Measurements from ENCODE around the gene CTDP1.
"Not testable (repeated sequence)": the region's sequence is repeated elsewhere in the genome, so short reads cannot be mapped to it uniquely, and the experiment has no call there.

Gene CTDP1

GRCh38 chr18:79692056-79692455 lies 12.5 kb downstream of the CTDP1 start:
- Histone ChIP-seq H3K36me3 (ENCODE audit: insufficient read depth, low read length) (peaks cover 17% of the 10 kb centered on the region; the same call in 1 of the 2 replicates), H2AFZ (ENCODE audit: low read length) (no peak overlapping the region), H3K9me2 (replicated peaks; ENCODE audit: low read depth, low read length) (no peaks in the 10 kb centered on the region), H3K9ac (ENCODE audit: low read depth, low read length, poor library complexity, severe bottlenecking) (no peak overlapping the region), H3K4me1 (ENCODE audit: insufficient read depth, low read length, poor library complexity, severe bottlenecking) (no peaks in the 10 kb centered on the region), H3K79me2 (ENCODE audit: insufficient read depth, low read length) (peaks cover 53% of the 10 kb centered on the region), H3K27me3 (ENCODE audit: insufficient read depth, low read length, poor library complexity, severe bottlenecking) (no peaks in the 10 kb centered on the region), H3K4me3 (ENCODE audit: low read length, poor library complexity, severe bottlenecking) (no peak overlapping the region), H3K9me3 (ENCODE audit: insufficient read depth, low read depth, low read length) (no peaks in the 10 kb centered on the region), H4K20me1 (ENCODE audit: insufficient read depth, low read length, poor library complexity, severe bottlenecking) (peaks cover 23% of the 10 kb centered on the region), H3K4me2 (ENCODE audit: low read depth, low read length, poor library complexity, severe bottlenecking) (no peak overlapping the region), H3F3A (ENCODE audit: low read depth) (no peaks in the 10 kb centered on the region)
- no peak for TF ChIP-seq EZH2phosphoT487 (IDR thresholded peaks at IDR 0.05; ENCODE audit: borderline replicate concordance)
- TF ChIP-seq, protein P1, sequence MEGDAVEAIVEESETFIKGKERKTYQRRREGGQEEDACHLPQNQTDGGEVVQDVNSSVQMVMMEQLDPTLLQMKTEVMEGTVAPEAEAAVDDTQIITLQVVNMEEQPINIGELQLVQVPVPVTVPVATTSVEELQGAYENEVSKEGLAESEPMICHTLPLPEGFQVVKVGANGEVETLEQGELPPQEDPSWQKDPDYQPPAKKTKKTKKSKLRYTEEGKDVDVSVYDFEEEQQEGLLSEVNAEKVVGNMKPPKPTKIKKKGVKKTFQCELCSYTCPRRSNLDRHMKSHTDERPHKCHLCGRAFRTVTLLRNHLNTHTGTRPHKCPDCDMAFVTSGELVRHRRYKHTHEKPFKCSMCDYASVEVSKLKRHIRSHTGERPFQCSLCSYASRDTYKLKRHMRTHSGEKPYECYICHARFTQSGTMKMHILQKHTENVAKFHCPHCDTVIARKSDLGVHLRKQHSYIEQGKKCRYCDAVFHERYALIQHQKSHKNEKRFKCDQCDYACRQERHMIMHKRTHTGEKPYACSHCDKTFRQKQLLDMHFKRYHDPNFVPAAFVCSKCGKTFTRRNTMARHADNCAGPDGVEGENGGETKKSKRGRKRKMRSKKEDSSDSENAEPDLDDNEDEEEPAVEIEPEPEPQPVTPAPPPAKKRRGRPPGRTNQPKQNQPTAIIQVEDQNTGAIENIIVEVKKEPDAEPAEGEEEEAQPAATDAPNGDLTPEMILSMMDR (conservative IDR thresholded peaks at IDR 0.05; ENCODE audit: low read length): no peak

DNA sequence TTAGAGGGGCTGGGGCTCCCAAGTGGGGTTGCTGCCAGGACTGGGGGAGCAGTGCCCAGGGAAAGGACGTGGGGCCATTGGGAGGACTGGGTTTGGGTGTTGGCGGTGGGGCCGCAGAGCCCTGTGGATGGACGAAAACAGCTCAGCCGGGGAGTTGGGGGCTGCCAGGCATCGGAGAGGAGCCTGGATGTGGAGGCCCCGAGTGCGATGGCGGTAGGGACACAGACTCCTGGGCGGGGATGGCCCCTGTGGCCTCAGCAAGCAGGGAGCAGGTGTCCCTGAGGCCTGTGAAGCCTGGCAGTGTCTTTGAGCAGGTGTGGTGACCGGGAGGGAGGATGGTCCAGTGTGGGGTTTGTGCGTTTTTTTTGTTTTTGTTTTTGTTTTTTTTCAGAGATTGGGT lies 13.3 kb downstream of the CTDP1 start:
- peaks cover 48% of the 10 kb centered on the region for H3K79me2 ChIP-seq (ENCODE audit: insufficient read depth, low read length)
- H3K36me3 ChIP-seq (ENCODE audit: insufficient read depth, low read length): peaks cover 25% of the 10 kb centered on the region; the same call in 1 of the 2 replicates
- H3F3A ChIP-seq (ENCODE audit: low read depth): no peaks in the 10 kb centered on the region
- H3K9me3 ChIP-seq (ENCODE audit: insufficient read depth, low read depth, low read length): no peaks in the 10 kb centered on the region
- H4K20me1 ChIP-seq (ENCODE audit: insufficient read depth, low read length, poor library complexity, severe bottlenecking): peaks cover 20% of the 10 kb centered on the region
- no peaks in the 10 kb centered on the region for H3K4me1 ChIP-seq (ENCODE audit: insufficient read depth, low read length, poor library complexity, severe bottlenecking)
- no peak overlapping the region for H3K4me2 ChIP-seq (ENCODE audit: low read depth, low read length, poor library complexity, severe bottlenecking)
- no peaks in the 10 kb centered on the region for H3K9me2 ChIP-seq (replicated peaks; ENCODE audit: low read depth, low read length)
- H2AFZ ChIP-seq (ENCODE audit: low read length): no peak overlapping the region
- H3K9ac ChIP-seq (ENCODE audit: low read depth, low read length, poor library complexity, severe bottlenecking): no peak overlapping the region
- TF ChIP-seq, protein P1 (conservative IDR thresholded peaks at IDR 0.05; ENCODE audit: low read length): no peak
- no peak overlapping the region for H3K4me3 ChIP-seq (ENCODE audit: low read length, poor library complexity, severe bottlenecking)
- no peaks in the 10 kb centered on the region for H3K27me3 ChIP-seq (ENCODE audit: insufficient read depth, low read length, poor library complexity, severe bottlenecking)

- no peak overlapping the region for H3K9ac ChIP-seq (ENCODE audit: low read depth, low read length, poor library complexity, severe bottlenecking)
- no peaks in the 10 kb centered on the region for H3K9me2 ChIP-seq (replicated peaks; ENCODE audit: low read depth, low read length)
- no peaks in the 10 kb centered on the region for H3F3A ChIP-seq (ENCODE audit: low read depth)
- peaks cover 33% of the 10 kb centered on the region; the same call in 1 of the 2 replicates for H3K36me3 ChIP-seq (ENCODE audit: insufficient read depth, low read length)
- H3K9me3 ChIP-seq (ENCODE audit: insufficient read depth, low read depth, low read length): no peaks in the 10 kb centered on the region
- TF ChIP-seq, protein P1 (conservative IDR thresholded peaks at IDR 0.05; ENCODE audit: low read length): no peak
- no peak for TF ChIP-seq EZH2phosphoT487 (IDR thresholded peaks at IDR 0.05; ENCODE audit: borderline replicate concordance)
- H2AFZ ChIP-seq (ENCODE audit: low read length): no peak overlapping the region
- no peak overlapping the region for H3K4me3 ChIP-seq (ENCODE audit: low read length, poor library complexity, severe bottlenecking)
- peaks cover 19% of the 10 kb centered on the region for H4K20me1 ChIP-seq (ENCODE audit: insufficient read depth, low read length, poor library complexity, severe bottlenecking)
- H3K79me2 ChIP-seq (ENCODE audit: insufficient read depth, low read length): peaks cover 44% of the 10 kb centered on the region
- H3K4me1 ChIP-seq (ENCODE audit: insufficient read depth, low read length, poor library complexity, severe bottlenecking): no peaks in the 10 kb centered on the region
- H3K27me3 ChIP-seq (ENCODE audit: insufficient read depth, low read length, poor library complexity, severe bottlenecking): no peaks in the 10 kb centered on the region
- no peak overlapping the region for H3K4me2 ChIP-seq (ENCODE audit: low read depth, low read length, poor library complexity, severe bottlenecking)
Observed at GRCh38 chr18:79693561-79694205, 14.1 kb downstream of the CTDP1 start.

DNA sequence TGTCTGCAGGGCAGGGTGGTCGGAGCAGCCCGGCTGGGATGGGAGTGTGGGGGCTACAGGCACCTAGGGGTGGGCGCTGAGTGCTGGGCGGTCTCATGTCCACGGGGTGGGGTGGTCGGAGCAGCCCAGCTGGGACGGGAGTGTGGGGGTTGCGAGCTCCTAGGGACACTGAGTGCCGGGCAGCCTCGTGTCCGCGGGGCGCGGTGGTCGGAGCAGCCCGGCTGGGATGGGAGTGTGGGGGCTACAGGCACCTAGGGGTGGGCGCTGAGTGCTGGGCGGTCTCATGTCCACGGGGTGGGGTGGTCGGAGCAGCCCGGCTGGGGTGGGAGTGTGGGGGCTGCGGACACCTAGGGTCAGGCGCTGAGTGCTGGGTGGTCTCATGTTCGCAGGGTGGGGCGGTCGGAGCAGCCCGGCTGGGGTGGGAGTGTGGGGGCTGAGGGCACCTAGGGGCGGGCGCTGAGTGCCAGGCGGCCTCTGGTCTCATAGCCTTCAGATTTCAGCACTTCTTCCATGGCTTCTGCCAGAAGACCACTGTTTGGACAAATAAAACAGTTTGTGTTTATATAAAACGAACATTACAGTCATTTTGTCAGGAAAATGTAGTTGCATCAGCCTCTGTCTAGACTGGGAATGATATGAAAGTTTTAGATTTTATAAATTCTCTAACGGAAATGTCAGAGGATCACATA lies 14.7 kb downstream of the CTDP1 start:
- not testable (repeated sequence) for H3K9ac ChIP-seq (ENCODE audit: low read depth, low read length, poor library complexity, severe bottlenecking); H3K9me2 ChIP-seq (replicated peaks; ENCODE audit: low read depth, low read length); H3K4me2 ChIP-seq (ENCODE audit: low read depth, low read length, poor library complexity, severe bottlenecking); H2AFZ ChIP-seq (ENCODE audit: low read length); H3K9me3 ChIP-seq (ENCODE audit: insufficient read depth, low read depth, low read length); H3K4me1 ChIP-seq (ENCODE audit: insufficient read depth, low read length, poor library complexity, severe bottlenecking); H3F3A ChIP-seq (ENCODE audit: low read depth); H3K4me3 ChIP-seq (ENCODE audit: low read length, poor library complexity, severe bottlenecking); H3K27me3 ChIP-seq (ENCODE audit: insufficient read depth, low read length, poor library complexity, severe bottlenecking)
- Histone ChIP-seq H3K36me3 (ENCODE audit: insufficient read depth, low read length) (peaks cover 38% of the 10 kb centered on the region; the same call in 1 of the 2 replicates), H4K20me1 (ENCODE audit: insufficient read depth, low read length, poor library complexity, severe bottlenecking) (peaks cover 13% of the 10 kb centered on the region), H3K79me2 (ENCODE audit: insufficient read depth, low read length) (peaks cover 37% of the 10 kb centered on the region)

All from Loucy (cell line).